H54 (cell line): Measurements from ENCODE around the gene DNAH14.

Source experiments
- DNase-seq: peaks from one replicate; pipeline ENCODE4 v3.0.0; 2011; ENCODE audit warnings: low spot score, mixed read lengths; ENCODE audit not compliant: insufficient read length
- FAIRE-seq: peaks from 3 replicates; lab custom pipeline; 2011; peaks lifted over from hg19 to GRCh38; lab: Jason Lieb, UNC
- POLR2A ChIP-seq: IDR thresholded peaks from 2 replicates; pipeline ENCODE4 v1.6.1; 2011; ENCODE audit warnings: low read depth, mild to moderate bottlenecking, low read length

DNAH14 gene

GRCh38 chr1:225400968-225401367 lies 471.5 kb downstream of the DNAH14 start:
- TF ChIP-seq POLR2A = no peak
- DNase-seq (no peak), FAIRE-seq (no peak)

GRCh38 chr1:225406976-225407725 lies 477.7 kb downstream of the DNAH14 start:
- FAIRE-seq = no peak
- TF ChIP-seq POLR2A = no peak
- no peak for DNase-seq

GRCh38 chr1:225407755-225408154 lies 478.3 kb downstream of the DNAH14 start:
- FAIRE-seq (no peak), DNase-seq (no peak)
- no peak for TF ChIP-seq POLR2A

- TF ChIP-seq POLR2A = no peak
- FAIRE-seq = no peak
- DNase-seq = no peak
Measured at GRCh38 chr1:225408249-225408648, 478.8 kb downstream of the DNAH14 start.

GRCh38 chr1:225409051-225409450 lies 479.6 kb downstream of the DNAH14 start:
- DNase-seq = no peak
- no peak for TF ChIP-seq POLR2A
- FAIRE-seq = no peak

GRCh38 chr1:225410036-225410435 lies 480.6 kb downstream of the DNAH14 start:
- DNase-seq (no peak), FAIRE-seq (no peak)
- TF ChIP-seq POLR2A = no peak

GRCh38 chr1:225412321-225412720 lies 482.8 kb downstream of the DNAH14 start:
- TF ChIP-seq POLR2A = no peak
- no peak for DNase-seq
- no peak for FAIRE-seq

GRCh38 chr1:225412803-225413351 lies 483.4 kb downstream of the DNAH14 start:
- no peak for TF ChIP-seq POLR2A
- FAIRE-seq = no peak
- no peak for DNase-seq

GRCh38 chr1:225413708-225414375 lies 484.4 kb downstream of the DNAH14 start:
- FAIRE-seq (no peak), DNase-seq (no peak)

GRCh38 chr1:225415307-225415706 lies 485.8 kb downstream of the DNAH14 start:
- FAIRE-seq = no peak
- DNase-seq = no peak
- no peak for TF ChIP-seq POLR2A

More at GRCh38 chr1:225413708-225414375, 484.4 kb downstream of the DNAH14 start:
- no peak for TF ChIP-seq POLR2A

- DNase-seq (no peak), FAIRE-seq (no peak)
- no peak for TF ChIP-seq POLR2A
Measured at GRCh38 chr1:225415967-225416745, 486.7 kb downstream of the DNAH14 start.

GRCh38 chr1:225418059-225418458 lies 488.6 kb downstream of the DNAH14 start:
- FAIRE-seq = no peak
- TF ChIP-seq POLR2A = no peak
- no peak for DNase-seq

GRCh38 chr1:225418598-225418997 lies 489.1 kb downstream of the DNAH14 start:
- TF ChIP-seq POLR2A = no peak
- DNase-seq (no peak), FAIRE-seq (no peak)
